HepG2 (cell line): Measurements from ENCODE around the gene TGDS. TPM values are rescaled to one million over a fixed set of nuclear protein-coding genes. Genes with fewer than 3 reads are reported as not detected.

ENCODE experiments used
- ATAC-seq: fragments of 200-7000 bp; cut with Tn5 transposase; 3 replicates; pipeline ENCODE4 v1.9.1; 2020; ENCODE audit warnings: mild to moderate bottlenecking, moderate library complexity
- BruUV-seq: library from RNA; stranded (reverse); fragments of 400-500 nt; replicated peaks from 2 replicates; lab custom pipeline; 2021; lab: Mats Ljungman, UMichigan
- CTCF ChIA-PET: fragments of 300-600 bp; formaldehyde crosslinking; extraction: SDS; loops from one replicate; lab custom pipeline; 2021; ENCODE audit warnings: low total read pairs, inconsistent platforms, low intra/inter-chr PET ratio; lab: Yijun Ruan, JAX
- POLR2A ChIA-PET: fragments of 350-600 bp; sonication (Branson Sonifier 250); formaldehyde crosslinking; loops from one replicate; lab custom pipeline; 2020; ENCODE audit warnings: antibody characterized with exemption, inconsistent platforms; lab: Yijun Ruan, JAX
- DNase-seq: peaks from one replicate; pipeline ENCODE4 v3.0.0-alpha.2; 2015; ENCODE audit warnings: low spot score
- FAIRE-seq: peaks from 3 replicates; lab custom pipeline; 2011; peaks lifted over from hg19 to GRCh38; lab: Jason Lieb, UNC
- H2AFZ ChIP-seq: one replicate; pipeline ENCODE4 v1.6.1; 2011; ENCODE audit warnings: low read length, inconsistent platforms
- H3K27ac ChIP-seq: fragments of 300-600 bp; 3 replicates; pipeline ENCODE4 v1.8.0; 2011; ENCODE audit warnings: mixed run types, mild to moderate bottlenecking, mixed read lengths, low read length, inconsistent platforms; ENCODE audit not compliant: insufficient read depth; ENCODE audit errors: extremely low read length
- H3K27me3 ChIP-seq, 2 experiments: fragments of 200-600 bp in 1 of 2; 2 replicates in 1 of 2; 3 replicates in 1 of 2; pipeline versions ENCODE4 v1.6.0 to v1.8.0; 2011; ENCODE audit warnings: low read length in 2 of 2, mild to moderate bottlenecking in 2 of 2, moderate library complexity in 2 of 2, inconsistent platforms in 1 of 2; ENCODE audit not compliant: insufficient read depth in 2 of 2, control insufficient read depth in 1 of 2
- H3K36me3 ChIP-seq, 2 experiments: fragments of 200-600 bp in 1 of 2; replicated peaks in 1 of 2; 2 replicates in 1 of 2; 3 replicates in 1 of 2; pipeline versions ENCODE4 v1.5.1 to v1.8.0; 2011; ENCODE audit warnings: low read length in 2 of 2, inconsistent platforms in 1 of 2; ENCODE audit not compliant: insufficient read depth in 2 of 2, control insufficient read depth in 1 of 2
- H3K4me1 ChIP-seq: 2 replicates; pipeline ENCODE4 v1.5.1; 2012; ENCODE audit warnings: low read length, inconsistent platforms; ENCODE audit not compliant: insufficient read depth
- H3K4me2 ChIP-seq: 2 replicates; pipeline ENCODE4 v1.6.0; 2011; ENCODE audit warnings: low read depth, low read length, inconsistent platforms
- H3K4me3 ChIP-seq, 3 experiments: fragments of 200-600 bp in 1 of 3; sonication (generic), shearing (Covaris generic) in 1 of 3; replicated peaks in 1 of 3; 2 replicates each; pipeline ENCODE4 v1.5.1; 2011 to 2016; ENCODE audit warnings: low read length in 3 of 3, inconsistent platforms in 2 of 3, low read depth in 2 of 3, mild to moderate bottlenecking in 2 of 3, control low read depth in 1 of 3, mixed read lengths in 1 of 3; ENCODE audit not compliant: insufficient read depth in 1 of 3
- H3K79me2 ChIP-seq: one replicate; pipeline ENCODE4 v1.6.1; 2011; ENCODE audit warnings: low read length, inconsistent platforms; ENCODE audit not compliant: insufficient read depth
- H3K9ac ChIP-seq: 2 replicates; pipeline ENCODE4 v1.6.0; 2011; ENCODE audit warnings: mild to moderate bottlenecking, low read depth, low read length, inconsistent platforms; ENCODE audit not compliant: insufficient read depth
- H3K9me3 ChIP-seq: 2 replicates; pipeline ENCODE4 v1.5.1; 2012; ENCODE audit warnings: mild to moderate bottlenecking, low read length
- H4K20me1 ChIP-seq: 2 replicates; pipeline ENCODE4 v1.6.0; 2011; ENCODE audit warnings: inconsistent platforms, mild to moderate bottlenecking, low read length, moderate library complexity; ENCODE audit not compliant: insufficient read depth
- CEBPZ ChIP-seq: IDR thresholded peaks from 2 replicates; pipeline ENCODE4 v1.6.1; 2012; ENCODE audit warnings: low read length, improper control_type of control experiment
- EP300 ChIP-seq, 3 experiments: sonication (generic) in 1 of 3; formaldehyde crosslinking in 1 of 3; IDR thresholded peaks; 2 replicates each; pipeline versions ENCODE4 v1.5.1 to v1.6.1; 2011 to 2020; ENCODE audit warnings: low read depth in 2 of 3, low read length in 2 of 3, borderline replicate concordance in 1 of 3, improper control_type of control experiment in 1 of 3, mild to moderate bottlenecking in 1 of 3, missing genetic modification reagents in 1 of 3, moderate library complexity in 1 of 3
- FOXK2 ChIP-seq: fragments of 450-650 bp; IDR thresholded peaks from 2 replicates; pipeline ENCODE4 v1.6.1; 2016
- IKZF5 ChIP-seq: IDR thresholded peaks from 2 replicates; pipeline ENCODE4 v1.6.1; 2018; ENCODE audit warnings: missing genetic modification reagents, mild to moderate bottlenecking, missing compliant biosample characterization
- MED1 ChIP-seq: sonication (generic); formaldehyde crosslinking; IDR thresholded peaks from 2 replicates; pipeline ENCODE4 v1.4.0; 2020; ENCODE audit warnings: missing genetic modification reagents
- NFYB ChIP-seq: sonication (generic); formaldehyde crosslinking; IDR thresholded peaks from 2 replicates; pipeline ENCODE4 v1.4.0; 2020; ENCODE audit warnings: missing genetic modification reagents
- NR2F2 ChIP-seq: IDR thresholded peaks from 2 replicates; pipeline ENCODE4 v1.6.1; 2012; ENCODE audit warnings: low read depth, inconsistent platforms, borderline replicate concordance
- PBX3 ChIP-seq: sonication (generic); formaldehyde crosslinking; IDR thresholded peaks from 2 replicates; pipeline ENCODE4 v1.8.1; 2023; ENCODE audit warnings: missing genetic modification reagents, inconsistent platforms, borderline replicate concordance
- PHF20 ChIP-seq: sonication (generic); formaldehyde crosslinking; IDR thresholded peaks from 2 replicates; pipeline ENCODE4 v1.5.0; 2020; ENCODE audit warnings: mild to moderate bottlenecking, missing genetic modification reagents
- PLRG1 ChIP-seq: fragments of 450-650 bp; conservative IDR thresholded peaks from 2 replicates; pipeline ENCODE4 v1.6.1; 2016
- SP4 ChIP-seq: sonication (generic); formaldehyde crosslinking; IDR thresholded peaks from 2 replicates; pipeline ENCODE4 v1.8.1; 2023; ENCODE audit warnings: mild to moderate bottlenecking, missing genetic modification reagents
- ZBTB14 ChIP-seq: sonication (generic); formaldehyde crosslinking; IDR thresholded peaks from 2 replicates; pipeline ENCODE4 v1.4.0; 2020; ENCODE audit warnings: missing genetic modification reagents
- ZNF24 ChIP-seq: fragments of 450-650 bp; IDR thresholded peaks from 2 replicates; pipeline ENCODE4 v1.6.1; 2017; ENCODE audit warnings: antibody characterized with exemption, mild to moderate bottlenecking
- ZNF44 ChIP-seq: sonication (generic); formaldehyde crosslinking; IDR thresholded peaks from 2 replicates; pipeline ENCODE4 v1.5.1; 2020; ENCODE audit warnings: mild to moderate bottlenecking, missing genetic modification reagents
- ZNF546 ChIP-seq: sonication (generic); formaldehyde crosslinking; conservative IDR thresholded peaks from 2 replicates; pipeline ENCODE4 v1.8.1; 2023; ENCODE audit warnings: mild to moderate bottlenecking, missing genetic modification reagents
- ZNF709 ChIP-seq: sonication (generic); formaldehyde crosslinking; IDR thresholded peaks from 2 replicates; pipeline ENCODE4 v1.5.0; 2020; ENCODE audit warnings: mild to moderate bottlenecking, missing genetic modification reagents
- ZNF781 ChIP-seq: sonication (generic); formaldehyde crosslinking; IDR thresholded peaks from 2 replicates; pipeline ENCODE4 v1.5.1; 2020; ENCODE audit warnings: borderline replicate concordance, mild to moderate bottlenecking, missing genetic modification reagents; ENCODE audit errors: not compliant biosample characterization
- WGBS: methylation state at CpG from one replicate; pipeline ENCODE4 v1.1.6; 2017; ENCODE audit warnings: low lambda C conversion rate; 5-methylcytosine and 5-hydroxymethylcytosine counted together
- in situ Hi-C: cut with HindIII; loops from 2 replicates; pipeline ENCODE4 v1.10.0; 2017; ENCODE audit warnings: low pct_unique_long_range_greater_than_20kb; ENCODE audit not compliant: extremely low pct_ligation_motif_present
- intact Hi-C: fragments of 100-400 bp; cut with micrococcal nuclease; formaldehyde crosslinking; loops from one replicate; pipeline ENCODE4 v1.10.0; 2022; ENCODE audit not compliant: unreplicated experiment
- polyA plus RNA-seq, 8 experiments: library from polyadenylated mRNA; depleted of rRNA in 3 of 8; stranded (reverse) in 7 of 8; unstranded in 1 of 8; fragments of >200 nt; fragmentation: Illumina TruSeq in 4 of 8; extraction: Trizol in 4 of 8; gene quantifications; 2 replicates each; pipeline versions ENCODE4 v1.2.1 to v1.2.3, GENCODE V29; 2011 to 2016; ENCODE audit warnings: low read depth in 4 of 8, missing spikeins in 1 of 8, mixed read lengths in 1 of 8; ENCODE audit not compliant: insufficient read depth in 1 of 8
- total RNA-seq, 5 experiments: library from RNA; depleted of rRNA; stranded (reverse); fragments of >200 nt; fragmentation: Illumina TruSeq; extraction: Trizol; gene quantifications; 2 replicates each; pipeline ENCODE4 v1.2.3, GENCODE V29; 2016; ENCODE audit warnings: low read depth in 1 of 5

TGDS gene
- total and polyA plus RNA-seq, 2 of the 13 experiments (the other 11 are each of a cell fraction or from before 2014, with no cell fraction given): 15.5 to 17.9 TPM

GRCh38 chr13:94569615-94570014 lies 26.3 kb downstream of the TGDS start:
- BruUV-seq: no TSS peak
- CTCF ChIA-PET: no interaction called here
- Histone ChIP-seq H3K36me3 (peaks cover 12 to 31% of the 10 kb centered on the region in 2 experiments), H3K9me3 (no peaks in the 10 kb centered on the region), H3K27ac (no peak overlapping the region), H2AFZ (no peak overlapping the region), H3K79me2 (no peaks in the 10 kb centered on the region), H3K4me1 (no peaks in the 10 kb centered on the region), H3K9ac (no peak overlapping the region), H3K27me3 (no peaks in the 10 kb centered on the region), H3K4me2 (no peak overlapping the region), H3K4me3 (no peak overlapping the region), H4K20me1 (no peaks in the 10 kb centered on the region)
- DNase-seq (no peak), FAIRE-seq (no peak), ATAC-seq (peak; percentile 36; the same call in 1 of the 3 replicates)
- intact Hi-C loops: no loop called here
- POLR2A ChIA-PET: no interaction called here
- WGBS: 95% methylated on average over 3 of the region's 3 CpGs
- in situ Hi-C loops: no loop called here
- TF ChIP-seq NR2F2 (no peak), PHF20 (CRISPR knock-in tag) (no peak), ZNF709 (no peak), FOXK2 (no peak), SP4 (CRISPR knock-in tag) (no peak), EP300 (IDR thresholded peaks at IDR 0.05; ENCODE audit: low read depth in 2 of 2, low read length in 2 of 2) (no peak), EP300 (CRISPR knock-in tag; IDR thresholded peaks at IDR 0.05; ENCODE audit: borderline replicate concordance) (no peak), IKZF5 (CRISPR knock-in tag) (no peak), ZNF781 (CRISPR knock-in tag) (no peak), ZNF44 (CRISPR knock-in tag) (no peak), ZNF546 (CRISPR knock-in tag) (no peak), CEBPZ (no peak), PLRG1 (no peak), ZBTB14 (CRISPR knock-in tag) (no peak), NFYB (CRISPR knock-in tag) (no peak), PBX3 (CRISPR knock-in tag) (no peak), MED1 (CRISPR knock-in tag) (no peak), ZNF24 (no peak)
